CD4-positive, CD25-positive, alpha-beta regulatory T cell (primary cell): ENCODE measurements around the gene TOMM20. TPM values are rescaled to one million over a fixed set of nuclear protein-coding genes. Genes with fewer than 3 reads are reported as not detected.

Experiments
- ATAC-seq, 2 donors: fragments of 150-1000 bp; cut with Tn5 transposase; one replicate each; pipeline ENCODE4 v1.10.0; 2021; ENCODE audit warnings: low read depth in 2 of 2, moderate number of reproducible peaks in 2 of 2, moderate library complexity in 1 of 2
- DNase-seq, 3 donors: peaks; one replicate each; pipeline versions ENCODE4 v3.0.0 to v3.0.0-alpha.2; 2012 to 2022; ENCODE audit warnings: mixed read lengths in 1 of 3
- H3K27ac ChIP-seq: one replicate; pipeline ENCODE4 v1.7.0; 2013; ENCODE audit warnings: mild to moderate bottlenecking, low read length; ENCODE audit not compliant: insufficient read depth, poor library complexity, severe bottlenecking
- H3K27me3 ChIP-seq: one replicate; pipeline ENCODE4 v1.7.0; 2013; ENCODE audit warnings: low read length; ENCODE audit not compliant: control insufficient read depth, insufficient read depth
- H3K36me3 ChIP-seq: one replicate; pipeline ENCODE4 v1.7.0; 2013; ENCODE audit warnings: mild to moderate bottlenecking, low read length, moderate library complexity; ENCODE audit not compliant: control insufficient read depth, insufficient read depth
- H3K4me1 ChIP-seq: 2 replicates; pipeline ENCODE4 v1.7.0; 2013; ENCODE audit warnings: mild to moderate bottlenecking, low read length; ENCODE audit not compliant: insufficient read depth, control insufficient read depth, poor library complexity, severe bottlenecking
- H3K4me3 ChIP-seq: one replicate; pipeline ENCODE4 v1.7.0; 2013; ENCODE audit warnings: low read depth, mild to moderate bottlenecking, low read length, moderate library complexity
- H3K9me3 ChIP-seq, 2 experiments: 1 replicate in 1 of 2; 2 replicates in 1 of 2; pipeline ENCODE4 v1.7.0; 2013; ENCODE audit warnings: low read length in 2 of 2, mild to moderate bottlenecking in 1 of 2, moderate library complexity in 1 of 2; ENCODE audit not compliant: control insufficient read depth in 2 of 2
- H3K27ac Mint-ChIP-seq, 3 donors: one replicate each; pipeline ENCODE4 v1.8.0; 2020 to 2022; ENCODE audit warnings: mild to moderate bottlenecking in 3 of 3, mixed read lengths in 3 of 3, moderate library complexity in 2 of 3
- H3K27me3 Mint-ChIP-seq: one replicate; pipeline ENCODE4 v1.8.0; 2022; ENCODE audit warnings: mild to moderate bottlenecking, mixed read lengths
- H3K36me3 Mint-ChIP-seq: one replicate; pipeline ENCODE4 v1.8.0; 2020; ENCODE audit warnings: mixed read lengths
- H3K4me1 Mint-ChIP-seq, 4 donors: one replicate each; pipeline ENCODE4 v1.8.0; 2020 to 2022; ENCODE audit warnings: mixed read lengths in 4 of 4, mild to moderate bottlenecking in 1 of 4
- H3K4me3 Mint-ChIP-seq, 4 donors: one replicate each; pipeline ENCODE4 v1.8.0; 2020 to 2022; ENCODE audit warnings: mild to moderate bottlenecking in 4 of 4, mixed read lengths in 4 of 4, moderate library complexity in 3 of 4
- H3K9me3 Mint-ChIP-seq, 7 donors: one replicate each; pipeline ENCODE4 v1.8.0; 2020 to 2022; ENCODE audit warnings: mixed read lengths in 7 of 7, mild to moderate bottlenecking in 3 of 7, moderate library complexity in 2 of 7
- polyA plus RNA-seq, 4 donors: library from polyadenylated mRNA; unstranded; fragments of 300-500 nt; fragmentation: Illumina TruSeq; gene quantifications; one replicate each; pipeline ENCODE4 v1.2.3, GENCODE V29; 2021
- total RNA-seq: library from RNA; stranded (reverse); gene quantifications from one replicate; pipeline ENCODE4 v1.2.3, GENCODE V29; 2022

Gene TOMM20
- total and polyA plus RNA-seq, 5 donors from 2014 or later: 50.5 to 102 (median 59.1) TPM

DNA sequence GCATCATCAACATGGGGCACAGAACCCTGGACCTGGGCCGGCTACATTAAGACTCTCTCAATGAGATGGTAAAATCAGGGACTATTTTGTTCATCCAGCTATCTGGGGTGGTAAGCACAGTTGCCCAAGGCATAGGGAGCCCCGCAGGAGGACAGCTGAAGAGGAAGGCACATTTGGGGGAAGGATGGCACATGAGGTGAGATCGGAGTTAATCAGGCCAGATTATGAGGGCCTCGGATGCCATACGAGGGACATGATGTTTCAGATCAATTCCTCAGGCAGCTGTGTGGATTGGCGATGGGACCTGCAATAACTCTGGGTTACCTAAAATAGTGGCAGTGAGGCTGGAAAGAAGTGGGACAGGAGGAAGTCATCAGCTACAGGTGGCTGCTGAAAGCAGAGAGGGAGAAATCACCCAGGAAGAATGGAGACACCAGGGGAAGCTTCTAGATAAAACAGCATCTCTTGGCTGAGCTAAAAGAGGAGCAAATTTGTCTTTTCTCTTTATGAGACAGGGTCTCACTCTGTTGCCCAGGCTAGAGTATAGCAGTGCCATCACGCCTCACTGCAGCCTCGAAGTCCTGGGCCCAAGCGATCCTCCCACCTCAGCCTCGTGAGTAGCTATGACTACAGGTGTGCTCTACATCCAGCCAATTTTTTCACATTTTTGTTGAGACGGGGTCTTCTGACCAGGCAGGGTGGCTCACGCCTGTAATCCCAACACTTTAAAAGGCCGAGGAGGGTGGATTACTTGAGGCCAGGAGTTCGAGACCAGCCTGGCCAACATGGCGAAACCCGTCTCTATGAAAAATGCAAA is 21.1 kb downstream of the TOMM20 start:
- no peak for ATAC-seq
- peaks cover 42% of the 10 kb centered on the region for H3K36me3 ChIP-seq
- H3K36me3 Mint-ChIP-seq: peaks cover 39% of the 10 kb centered on the region
- peaks cover 5 to 28% (median 23%) of the 10 kb centered on the region in 4 donors for H3K4me1 Mint-ChIP-seq
- H3K4me3 Mint-ChIP-seq: peak overlapping the region in 1 of 4 donors; percentile 6
- H3K4me1 ChIP-seq: peaks cover 17% of the 10 kb centered on the region
- H3K27ac Mint-ChIP-seq: peak overlapping the region in 2 of 3 donors; percentile 15 to 47
- no peak overlapping the region for H3K27ac ChIP-seq
- no peaks in the 10 kb centered on the region for H3K9me3 ChIP-seq
- H3K9me3 Mint-ChIP-seq: no peaks in the 10 kb centered on the region
- no peaks in the 10 kb centered on the region for H3K27me3 Mint-ChIP-seq
- H3K4me3 ChIP-seq: no peak overlapping the region
- no peak for DNase-seq
- no peaks in the 10 kb centered on the region for H3K27me3 ChIP-seq

- Histone ChIP-seq H3K27ac (no peak overlapping the region), H3K27me3 (no peaks in the 10 kb centered on the region), H3K4me1 (peaks cover 17% of the 10 kb centered on the region), H3K36me3 (peaks cover 34% of the 10 kb centered on the region), H3K4me3 (no peak overlapping the region), H3K9me3 (no peaks in the 10 kb centered on the region)
- no peak overlapping the region for H3K27ac Mint-ChIP-seq
- H3K4me1 Mint-ChIP-seq: peaks cover 5 to 30% (median 23%) of the 10 kb centered on the region in 4 donors
- H3K4me3 Mint-ChIP-seq: no peak overlapping the region
- no peaks in the 10 kb centered on the region for H3K27me3 Mint-ChIP-seq
- no peak for ATAC-seq
- H3K9me3 Mint-ChIP-seq: no peaks in the 10 kb centered on the region
- peaks cover 41% of the 10 kb centered on the region for H3K36me3 Mint-ChIP-seq
- DNase-seq: no peak
These were observed 22.2 kb downstream of the TOMM20 start for GRCh38 chr1:235106457-235106856.

DNA sequence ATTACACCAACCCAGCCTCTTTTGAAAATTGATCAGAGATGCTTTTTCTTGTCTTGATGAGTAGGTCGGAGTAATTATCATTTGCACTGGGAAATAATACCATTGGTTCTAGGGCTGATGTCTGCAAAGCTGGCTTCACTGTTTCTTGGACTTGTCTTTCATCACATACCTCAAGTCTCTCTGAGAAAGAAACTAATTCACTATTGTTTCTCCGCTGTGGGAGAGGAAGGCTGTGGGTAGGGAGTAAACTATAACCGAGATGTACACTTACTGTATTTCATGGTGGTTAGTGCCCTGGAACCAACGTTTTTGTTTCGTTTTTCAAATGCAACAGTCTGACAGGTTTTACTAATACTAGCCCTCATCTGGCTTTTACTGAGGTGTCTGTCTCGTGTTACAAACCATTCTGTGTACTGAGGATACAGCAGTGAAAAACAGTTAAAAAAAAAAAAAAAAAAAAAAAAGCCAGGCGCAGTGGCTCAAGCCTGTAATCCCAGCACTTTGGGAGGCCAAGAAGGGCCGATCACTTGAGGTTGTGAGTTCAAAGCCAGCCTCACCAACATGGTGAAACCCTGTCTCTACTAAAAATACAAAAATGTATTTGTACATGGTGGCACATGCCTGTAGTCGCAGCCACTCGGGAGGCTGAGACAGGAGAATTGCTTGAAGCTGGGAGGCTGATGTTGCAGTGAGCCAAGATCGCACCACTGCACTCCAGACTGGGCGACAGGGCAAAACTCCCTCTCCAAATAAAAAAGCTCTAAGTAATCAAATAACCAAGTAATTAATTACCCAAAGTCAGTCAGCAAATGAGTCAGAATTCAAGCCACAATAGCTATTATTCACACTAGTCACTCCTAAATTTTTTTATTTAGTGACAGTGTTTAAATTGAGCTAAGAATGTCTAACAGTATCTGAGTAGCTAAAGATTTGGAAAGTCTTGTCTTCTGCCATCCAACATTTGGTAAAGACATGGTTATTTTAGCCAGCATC is 23.3 kb downstream of the TOMM20 start:
- Mint-ChIP-seq H3K27ac (peak overlapping the region; percentile 38 to 91 (median 66)), H3K36me3 (peaks cover 30% of the 10 kb centered on the region), H3K4me3 (peak overlapping the region; percentile 23 to 79 (median 66)), H3K4me1 (peaks cover 5 to 32% (median 22%) of the 10 kb centered on the region in 4 donors), H3K27me3 (no peaks in the 10 kb centered on the region), H3K9me3 (no peaks in the 10 kb centered on the region)
- Histone ChIP-seq H3K4me3 (peak overlapping the region; percentile 75), H3K9me3 (no peaks in the 10 kb centered on the region), H3K36me3 (peaks cover 23% of the 10 kb centered on the region), H3K27ac (peak overlapping the region; percentile 54), H3K27me3 (no peaks in the 10 kb centered on the region), H3K4me1 (peaks cover 17% of the 10 kb centered on the region)
- DNase-seq: peak in 2 of 3 donors; percentile 21 to 71
- peak; percentile 25 to 29 for ATAC-seq

DNA sequence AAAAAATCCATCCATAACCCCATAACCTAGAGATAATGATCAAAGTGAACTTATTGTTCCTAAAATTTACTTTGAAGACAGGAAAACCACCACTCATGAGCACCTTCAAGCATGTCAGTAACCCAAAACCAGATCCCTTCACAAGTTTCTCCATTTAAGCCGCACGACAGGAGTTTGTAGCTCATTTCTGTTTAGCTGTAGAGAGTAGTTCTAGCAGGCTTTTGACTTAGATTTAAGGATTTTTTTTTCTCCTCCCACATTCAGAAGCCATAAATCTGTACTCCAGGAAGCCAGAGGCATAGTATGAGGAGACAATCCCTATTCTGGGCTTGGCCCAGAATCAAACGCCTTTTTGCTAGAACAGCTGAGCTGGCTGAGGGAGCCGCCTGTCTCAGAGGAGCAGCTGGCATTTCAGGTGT is 25.6 kb downstream of the TOMM20 start:
- H3K4me3 Mint-ChIP-seq: no peak overlapping the region

GRCh38 chr1:235102259-235102582 is 26.4 kb downstream of the TOMM20 start:
- Mint-ChIP-seq H3K27ac (peak overlapping the region in 1 of 3 donors; percentile 32), H3K36me3 (peaks cover 7% of the 10 kb centered on the region), H3K4me1 (peaks cover 5 to 29% (median 15%) of the 10 kb centered on the region in 4 donors)

More for the DNA sequence above, 25.6 kb downstream of the TOMM20 start:
- no peak overlapping the region for H3K27ac Mint-ChIP-seq
- ATAC-seq (no peak), DNase-seq (no peak)
- Histone ChIP-seq H3K27ac (no peak overlapping the region), H3K4me1 (peaks cover 17% of the 10 kb centered on the region), H3K36me3 (peaks cover under 1% of the 10 kb centered on the region), H3K4me3 (no peak overlapping the region), H3K9me3 (no peaks in the 10 kb centered on the region), H3K27me3 (no peaks in the 10 kb centered on the region)
- H3K4me1 Mint-ChIP-seq: peaks cover 5 to 32% (median 17%) of the 10 kb centered on the region in 4 donors
- H3K27me3 Mint-ChIP-seq: no peaks in the 10 kb centered on the region
- H3K36me3 Mint-ChIP-seq: peaks cover 15% of the 10 kb centered on the region
- H3K9me3 Mint-ChIP-seq: no peaks in the 10 kb centered on the region

DNA sequence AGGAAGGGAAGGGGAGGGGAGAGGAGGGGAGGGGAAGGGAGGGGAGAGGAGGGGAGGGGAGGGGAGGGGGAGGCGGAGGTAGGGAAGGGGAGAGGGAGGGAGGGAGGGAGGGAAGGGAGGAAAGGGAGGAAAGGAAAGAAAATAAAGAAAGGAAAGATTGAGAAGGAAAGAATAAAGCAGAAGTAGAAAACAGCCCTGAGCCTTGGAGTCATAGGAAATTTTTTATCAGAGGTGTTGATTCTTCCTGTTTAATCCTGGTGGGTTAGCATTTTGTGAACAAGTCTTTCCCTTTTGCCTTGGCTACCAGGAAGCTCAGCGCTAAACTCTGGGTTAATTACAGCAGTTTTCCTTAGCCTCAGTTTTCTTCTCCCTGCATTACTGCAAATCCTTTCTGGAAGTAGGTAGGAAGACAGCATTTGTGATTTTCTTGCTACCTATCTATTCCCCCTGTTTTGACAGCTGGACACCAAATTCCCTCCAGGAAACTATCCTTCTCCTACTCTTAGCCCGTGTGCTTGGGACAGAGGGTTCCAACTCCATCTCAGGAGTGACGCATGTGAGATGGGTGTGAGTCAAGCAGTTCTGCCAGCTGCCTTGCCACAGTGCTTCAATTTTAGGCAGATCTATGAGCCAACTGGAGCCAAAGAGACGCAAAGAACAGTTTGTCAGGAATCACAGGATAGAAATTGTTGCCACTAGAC is 26.9 kb downstream of the TOMM20 start:
- no peak overlapping the region for H3K27ac Mint-ChIP-seq
- H3K27me3 Mint-ChIP-seq: no peaks in the 10 kb centered on the region
- ATAC-seq (no peak), DNase-seq (no peak)
- H3K36me3 Mint-ChIP-seq: peaks cover 3% of the 10 kb centered on the region
- H3K4me3 Mint-ChIP-seq: no peak overlapping the region
- H3K27ac ChIP-seq: no peak overlapping the region
- H3K4me1 ChIP-seq: peaks cover 17% of the 10 kb centered on the region
- H3K27me3 ChIP-seq: no peaks in the 10 kb centered on the region
- no peaks in the 10 kb centered on the region for H3K9me3 ChIP-seq
- H3K4me3 ChIP-seq: no peak overlapping the region
- H3K9me3 Mint-ChIP-seq: no peaks in the 10 kb centered on the region
- peaks cover 5 to 29% (median 13%) of the 10 kb centered on the region in 4 donors for H3K4me1 Mint-ChIP-seq
- no peaks in the 10 kb centered on the region for H3K36me3 ChIP-seq

More at GRCh38 chr1:235102259-235102582, 26.4 kb downstream of the TOMM20 start:
- no peaks in the 10 kb centered on the region for H3K27me3 Mint-ChIP-seq
- no peaks in the 10 kb centered on the region for H3K9me3 Mint-ChIP-seq
- ATAC-seq (no peak), DNase-seq (no peak)
- no peak overlapping the region for H3K4me3 Mint-ChIP-seq
- H3K4me1 ChIP-seq: peaks cover 17% of the 10 kb centered on the region
- no peaks in the 10 kb centered on the region for H3K36me3 ChIP-seq
- H3K4me3 ChIP-seq: no peak overlapping the region
- H3K9me3 ChIP-seq: no peaks in the 10 kb centered on the region
- H3K27ac ChIP-seq: no peak overlapping the region
- H3K27me3 ChIP-seq: no peaks in the 10 kb centered on the region

- Mint-ChIP-seq H3K36me3 (peaks cover 3% of the 10 kb centered on the region), H3K27me3 (no peaks in the 10 kb centered on the region), H3K4me3 (no peak overlapping the region), H3K9me3 (no peaks in the 10 kb centered on the region), H3K4me1 (peaks cover 0 to 27% (median 11%) of the 10 kb centered on the region in 4 donors), H3K27ac (peak overlapping the region in 1 of 3 donors; percentile 38)
- Histone ChIP-seq H3K4me1 (peaks cover 14% of the 10 kb centered on the region), H3K4me3 (no peak overlapping the region), H3K9me3 (no peaks in the 10 kb centered on the region), H3K36me3 (no peaks in the 10 kb centered on the region), H3K27ac (no peak overlapping the region), H3K27me3 (peaks cover 1% of the 10 kb centered on the region)
- ATAC-seq (no peak), DNase-seq (no peak)
These were observed 28.4 kb downstream of the TOMM20 start for GRCh38 chr1:235100194-235100772.
